ENCODE results near the gene SLCO4A1.

Gene SLCO4A1

DNA sequence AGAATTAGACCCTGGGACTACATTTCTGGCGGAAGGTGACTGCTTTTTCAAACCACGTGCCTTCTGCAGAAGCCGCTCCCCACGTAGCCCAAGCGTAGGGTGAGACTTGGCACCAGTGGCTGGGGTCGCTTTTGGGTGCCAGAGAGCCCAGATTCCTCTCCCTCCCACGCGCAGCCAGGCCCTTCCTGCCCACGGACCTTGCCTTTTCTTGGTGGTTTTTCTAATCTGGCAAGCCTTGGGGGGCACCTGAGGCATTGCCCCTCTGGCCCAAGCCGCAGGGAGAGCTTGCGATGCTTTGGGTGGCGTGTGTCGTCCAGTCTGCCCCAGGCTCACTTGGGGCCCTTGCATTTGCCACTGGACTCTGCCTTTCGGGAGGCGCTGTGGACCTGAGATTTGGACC is 3.3 kb downstream of the SLCO4A1 start:
- peaks cover 25% of the 10 kb centered on the region for H3K4me1 Mint-ChIP-seq (ENCODE audit: low read depth)

DNA sequence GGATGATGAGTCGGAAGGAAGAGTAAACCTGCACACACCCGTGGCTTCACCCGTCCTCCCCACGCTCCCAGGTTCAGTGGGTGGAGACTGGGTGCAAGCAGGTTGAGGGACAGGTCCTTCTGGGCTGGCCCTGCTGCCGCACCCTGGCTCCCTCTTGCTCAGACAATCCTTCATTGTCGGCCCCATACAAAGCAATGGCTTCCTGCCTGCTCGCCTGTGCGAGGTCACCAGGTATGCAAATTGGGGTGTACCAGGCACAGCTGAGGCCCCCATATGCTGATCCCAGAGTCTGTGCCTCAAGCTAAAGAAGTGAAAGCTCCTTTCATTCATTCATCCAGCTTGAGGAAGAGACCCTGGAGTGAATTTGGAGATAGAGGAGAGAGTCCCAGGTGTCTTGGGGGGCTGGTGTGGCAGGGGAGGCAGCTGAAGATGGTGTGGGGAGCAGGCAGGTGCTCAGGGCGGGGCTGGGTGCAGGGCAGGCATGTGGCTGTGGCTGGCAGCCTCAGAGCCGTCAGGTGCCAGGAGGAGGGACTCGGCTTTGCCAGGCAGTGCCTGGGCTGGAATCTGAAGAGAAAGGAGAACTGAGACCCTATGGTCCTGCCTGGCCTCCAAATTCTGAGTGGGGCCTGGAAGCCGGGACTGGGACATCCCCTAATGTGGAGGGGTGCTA is 4.7 kb downstream of the SLCO4A1 start:
- H3K9me3 Mint-ChIP-seq (ENCODE audit: low read depth), result no peaks in the 10 kb centered on the region
- peaks cover 3% of the 10 kb centered on the region for H3K36me3 Mint-ChIP-seq
- no peak overlapping the region for H3K27ac Mint-ChIP-seq
- H3K4me1 Mint-ChIP-seq (ENCODE audit: low read depth), result peaks cover 33% of the 10 kb centered on the region
- no peaks in the 10 kb centered on the region for H3K27me3 Mint-ChIP-seq
- no peak overlapping the region for H3K4me3 Mint-ChIP-seq

More for the DNA sequence above, 3.3 kb downstream of the SLCO4A1 start:
- no peak overlapping the region for H3K4me3 Mint-ChIP-seq
- H3K27ac Mint-ChIP-seq, result no peak overlapping the region
- no peaks in the 10 kb centered on the region for H3K36me3 Mint-ChIP-seq
- H3K9me3 Mint-ChIP-seq (ENCODE audit: low read depth), result no peaks in the 10 kb centered on the region
- no peaks in the 10 kb centered on the region for H3K27me3 Mint-ChIP-seq

DNA sequence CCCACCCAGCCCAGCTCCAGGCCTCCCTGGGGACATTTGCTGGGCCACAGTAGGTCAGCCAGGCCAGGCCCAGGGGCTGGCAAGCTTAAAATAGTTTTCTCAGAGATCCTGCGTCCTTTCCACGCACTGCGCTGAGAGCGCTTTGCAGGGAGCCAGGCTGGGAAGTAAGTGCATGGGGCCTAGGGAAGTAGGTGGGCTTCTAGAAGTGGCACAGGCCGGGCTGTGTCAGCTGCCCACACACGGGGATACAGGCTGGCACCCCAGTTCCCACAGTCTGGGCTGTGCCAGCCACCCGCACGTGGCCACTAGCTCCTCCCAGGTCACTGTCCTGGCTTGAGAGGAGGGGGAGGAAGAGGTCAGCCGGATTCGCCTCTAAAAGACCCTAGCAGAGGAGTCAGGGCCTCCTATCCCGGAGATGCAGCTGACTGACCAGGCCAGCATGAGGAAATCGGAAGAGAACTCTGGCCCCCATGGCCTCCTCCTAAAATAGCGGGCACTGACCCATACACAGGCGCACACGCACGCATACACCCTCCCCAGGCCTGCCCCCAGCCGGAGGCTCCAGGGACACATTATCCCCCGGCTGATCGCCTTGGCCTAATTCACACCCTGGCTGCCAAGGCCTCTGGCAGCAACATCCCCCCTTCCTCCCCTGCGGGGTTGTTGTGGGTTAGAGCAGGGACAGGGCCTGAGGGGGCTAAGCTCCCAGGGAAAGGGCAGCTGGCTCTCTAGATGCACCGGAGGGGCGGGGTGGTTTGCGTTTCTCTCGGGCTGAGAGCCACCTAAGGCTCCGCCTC is 5.4 kb downstream of the SLCO4A1 start:
- Mint-ChIP-seq H3K9me3 (ENCODE audit: low read depth) (no peaks in the 10 kb centered on the region), H3K4me3 (no peak overlapping the region), H3K4me1 (ENCODE audit: low read depth) (peaks cover 39% of the 10 kb centered on the region), H3K27ac (no peak overlapping the region), H3K27me3 (no peaks in the 10 kb centered on the region), H3K36me3 (peaks cover 3% of the 10 kb centered on the region)

DNA sequence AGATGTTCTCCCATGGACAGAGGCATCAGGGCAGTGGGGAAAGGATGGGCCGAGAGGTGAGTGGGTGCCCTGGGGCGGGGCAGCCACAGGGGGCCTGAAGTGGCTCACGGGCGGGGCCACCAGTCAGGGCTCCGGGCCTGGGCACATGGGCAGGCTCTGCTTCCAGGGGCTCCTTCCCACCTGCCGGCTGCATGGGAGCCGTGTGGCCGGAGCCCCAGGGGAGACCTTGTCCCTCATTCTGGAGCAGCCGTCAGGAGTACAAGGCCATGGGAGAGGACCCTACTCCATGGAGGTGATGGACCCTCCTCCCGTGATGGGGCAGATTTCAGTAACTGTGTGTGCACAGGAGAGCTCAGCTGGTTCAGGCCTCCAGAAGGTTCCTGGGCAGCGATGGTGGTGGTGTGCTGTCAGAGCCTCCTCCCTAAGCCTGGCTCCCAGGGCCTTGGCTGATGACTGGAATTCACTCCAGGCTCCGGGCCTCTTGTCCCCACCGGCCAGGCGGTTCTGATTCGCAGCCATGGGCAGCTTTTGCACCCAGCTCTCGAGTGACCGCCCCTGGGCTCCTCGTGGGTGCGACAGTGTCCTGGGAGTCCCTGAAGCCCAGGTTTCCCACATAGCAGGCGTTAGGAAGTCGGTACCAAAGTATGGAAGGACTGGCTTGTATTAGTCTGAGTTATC is 6.2 kb downstream of the SLCO4A1 start:
- H3K4me3 Mint-ChIP-seq, result no peak overlapping the region
- H3K27ac Mint-ChIP-seq, result no peak overlapping the region
- peaks cover 38% of the 10 kb centered on the region for H3K4me1 Mint-ChIP-seq (ENCODE audit: low read depth)
- peaks cover 3% of the 10 kb centered on the region for H3K36me3 Mint-ChIP-seq
- no peaks in the 10 kb centered on the region for H3K9me3 Mint-ChIP-seq (ENCODE audit: low read depth)
- H3K27me3 Mint-ChIP-seq, result no peaks in the 10 kb centered on the region

DNA sequence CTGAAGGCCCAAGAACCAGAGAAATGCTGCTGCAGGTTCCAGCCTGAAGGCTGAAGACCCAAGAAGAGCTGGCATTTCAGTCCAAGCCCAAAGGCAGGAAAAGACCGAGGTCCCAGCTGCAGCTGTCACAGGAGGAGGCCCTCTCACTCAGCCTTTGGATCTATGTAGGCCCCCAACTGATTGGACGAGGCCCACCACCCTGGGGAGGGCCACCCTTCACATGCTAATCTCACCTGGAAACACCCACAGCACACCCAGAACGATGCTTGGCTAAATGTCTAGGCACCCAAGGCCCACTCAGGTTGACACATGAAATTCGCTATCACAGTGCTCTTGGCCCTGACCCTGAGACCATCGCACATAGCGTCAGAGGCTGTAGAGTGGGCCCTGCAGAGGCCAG is 6.8 kb downstream of the SLCO4A1 start:
- no peak overlapping the region for H3K4me3 Mint-ChIP-seq
- H3K9me3 Mint-ChIP-seq (ENCODE audit: low read depth), result no peaks in the 10 kb centered on the region
- peaks cover 3% of the 10 kb centered on the region for H3K36me3 Mint-ChIP-seq
- peaks cover 38% of the 10 kb centered on the region for H3K4me1 Mint-ChIP-seq (ENCODE audit: low read depth)
- H3K27ac Mint-ChIP-seq, result no peak overlapping the region
- no peaks in the 10 kb centered on the region for H3K27me3 Mint-ChIP-seq

DNA sequence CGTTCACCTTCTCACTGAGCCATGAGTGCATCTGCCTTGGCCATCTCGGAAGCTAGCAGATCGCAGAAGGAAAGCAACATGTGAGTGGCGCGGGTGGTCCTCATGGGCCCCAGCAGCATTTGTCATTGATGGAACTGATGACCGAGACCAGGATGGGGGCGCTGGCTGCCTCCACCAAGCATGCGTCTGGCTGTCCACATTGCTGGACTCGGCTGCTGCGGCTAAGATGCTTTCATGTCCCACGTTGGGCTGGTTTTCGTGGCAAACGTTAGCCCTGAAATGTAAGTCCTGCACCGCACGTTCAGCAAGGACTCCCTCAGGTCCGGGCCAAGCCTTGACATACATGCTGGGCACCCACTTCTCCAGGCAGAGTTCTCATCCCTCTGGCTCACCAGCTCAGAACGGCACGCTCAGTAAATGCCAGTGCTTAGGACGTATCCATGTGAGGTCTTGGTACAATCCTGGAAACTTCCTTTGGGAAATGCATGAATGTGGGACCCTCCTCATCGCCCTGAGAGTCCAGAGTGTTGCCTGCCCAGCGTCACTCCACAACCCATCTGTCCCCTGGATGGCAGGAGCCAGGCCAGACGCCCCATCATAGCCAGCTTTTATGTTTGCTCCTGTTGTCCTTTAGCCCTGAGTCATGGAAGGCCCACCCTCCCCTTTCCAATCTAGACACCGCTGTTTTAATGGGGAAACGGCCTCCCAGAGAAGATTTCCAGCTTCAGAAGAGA is 8.4 kb downstream of the SLCO4A1 start:
- H3K27ac Mint-ChIP-seq, result peak overlapping the region; percentile 87
- H3K36me3 Mint-ChIP-seq, result peaks cover 3% of the 10 kb centered on the region
- peaks cover 34% of the 10 kb centered on the region for H3K4me1 Mint-ChIP-seq (ENCODE audit: low read depth)
- peak overlapping the region; percentile 82 for H3K4me3 Mint-ChIP-seq
- no peaks in the 10 kb centered on the region for H3K9me3 Mint-ChIP-seq (ENCODE audit: low read depth)
- no peaks in the 10 kb centered on the region for H3K27me3 Mint-ChIP-seq

DNA sequence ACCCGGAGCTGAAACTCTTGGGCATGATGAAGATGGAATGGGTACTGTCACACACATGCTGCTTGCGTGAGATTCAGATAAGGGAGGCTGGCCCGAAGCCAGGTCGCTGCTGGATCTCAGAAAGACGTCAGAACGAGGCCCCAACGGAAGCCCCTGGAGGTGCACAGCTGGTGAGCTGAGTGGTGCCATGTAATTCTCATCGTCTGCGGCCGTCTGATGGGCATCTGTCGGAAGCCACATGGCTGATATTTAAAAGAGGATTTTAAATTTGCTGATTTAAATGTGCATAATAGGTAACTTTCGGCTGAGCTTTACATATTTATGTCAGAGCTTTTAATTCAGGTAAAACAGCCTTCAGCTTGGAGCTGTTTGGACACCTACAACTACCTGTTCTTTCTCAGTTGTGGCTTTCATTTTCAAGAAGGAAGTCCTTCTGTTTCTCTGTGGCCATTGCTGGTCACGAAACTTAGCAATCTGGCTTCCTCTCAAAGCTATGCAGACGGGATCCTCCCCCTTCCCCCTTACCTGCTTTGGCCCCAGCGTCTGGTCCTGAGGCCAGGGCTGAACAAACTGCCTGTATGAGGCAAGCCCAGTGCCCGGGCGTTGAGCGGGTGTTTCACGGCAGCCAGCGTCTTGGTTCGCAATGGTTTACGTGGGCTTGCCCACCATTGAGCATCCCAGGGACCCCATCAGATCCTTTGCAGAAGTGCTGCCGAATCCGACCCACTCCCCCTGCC is 9.2 kb downstream of the SLCO4A1 start:
- H3K36me3 Mint-ChIP-seq, result peaks cover 3% of the 10 kb centered on the region
- H3K9me3 Mint-ChIP-seq (ENCODE audit: low read depth), result no peaks in the 10 kb centered on the region
- H3K27ac Mint-ChIP-seq, result peak overlapping the region; percentile 87
- H3K4me1 Mint-ChIP-seq (ENCODE audit: low read depth), result peaks cover 34% of the 10 kb centered on the region
- H3K27me3 Mint-ChIP-seq, result no peaks in the 10 kb centered on the region
- H3K4me3 Mint-ChIP-seq, result peak overlapping the region; percentile 82

DNA sequence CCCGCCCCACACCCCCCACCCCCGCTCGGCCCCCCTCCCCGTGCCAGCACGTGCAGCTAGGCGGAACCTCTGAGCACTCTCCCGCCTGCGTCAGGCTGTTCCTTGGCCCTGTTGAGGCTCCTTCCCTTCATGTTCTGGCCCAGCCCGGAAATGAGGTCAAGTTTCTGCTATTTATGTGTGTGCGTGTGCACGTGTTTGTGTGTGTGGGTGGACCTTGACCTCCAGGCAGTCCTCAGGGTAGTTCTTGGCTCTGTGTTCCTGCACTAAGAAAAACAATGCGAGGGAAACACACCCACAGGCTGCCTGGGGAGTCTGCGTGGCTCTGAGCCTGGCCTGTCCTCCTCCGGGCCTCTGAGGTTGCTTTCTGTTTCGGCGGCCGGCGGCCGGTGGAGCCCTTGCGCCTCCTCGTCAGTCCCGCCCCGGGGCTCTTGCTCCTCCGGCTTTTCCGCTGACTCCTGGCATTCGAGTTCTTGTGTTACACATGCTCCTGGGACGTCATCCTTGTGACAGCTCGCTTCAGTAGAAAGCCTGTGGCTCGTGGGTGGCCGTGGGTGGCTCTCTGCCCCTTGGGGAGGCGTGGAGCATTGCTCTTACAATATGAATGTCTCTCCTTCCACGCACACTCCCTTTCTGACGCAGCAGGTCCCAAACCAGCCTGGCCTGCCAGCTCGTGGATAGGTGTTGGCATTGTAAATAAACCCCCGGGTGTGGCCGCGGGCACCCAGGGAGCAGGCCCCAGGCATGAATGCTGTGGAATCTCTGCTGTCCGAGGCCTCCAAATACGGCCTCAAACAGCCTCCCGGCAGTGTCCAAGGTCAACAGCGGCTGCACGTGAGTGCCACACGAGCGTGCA is 10.0 kb downstream of the SLCO4A1 start:
- Mint-ChIP-seq H3K36me3 (peaks cover 3% of the 10 kb centered on the region), H3K27me3 (no peaks in the 10 kb centered on the region), H3K4me1 (ENCODE audit: low read depth) (peaks cover 31% of the 10 kb centered on the region), H3K4me3 (peak overlapping the region; percentile 81), H3K27ac (peak overlapping the region; percentile 87), H3K9me3 (ENCODE audit: low read depth) (no peaks in the 10 kb centered on the region)

DNA sequence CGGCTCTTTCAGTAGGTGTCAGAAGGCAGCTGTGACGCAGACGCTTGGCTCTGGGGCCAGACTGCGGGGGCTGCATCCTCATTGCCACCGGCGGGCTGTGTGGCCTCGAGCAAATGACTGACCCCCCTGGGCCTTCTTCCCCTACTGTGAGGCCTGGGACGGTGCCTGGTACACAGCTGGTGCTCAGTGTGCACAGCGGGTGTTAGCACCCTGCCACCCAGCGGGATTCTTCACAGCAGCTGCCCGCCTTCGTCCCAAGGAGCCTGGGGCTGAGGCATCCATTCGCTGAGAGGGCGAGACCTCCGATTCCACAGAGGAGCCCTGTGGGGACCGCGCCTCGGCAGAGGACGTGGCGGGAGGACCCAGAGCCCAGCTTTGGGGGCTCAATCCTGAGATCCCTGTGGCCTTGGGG is 10.6 kb downstream of the SLCO4A1 start:
- Mint-ChIP-seq H3K36me3 (peaks cover 3% of the 10 kb centered on the region), H3K27me3 (no peaks in the 10 kb centered on the region), H3K9me3 (ENCODE audit: low read depth) (no peaks in the 10 kb centered on the region), H3K4me3 (no peak overlapping the region), H3K4me1 (ENCODE audit: low read depth) (peaks cover 31% of the 10 kb centered on the region), H3K27ac (peak overlapping the region; percentile 87)

DNA sequence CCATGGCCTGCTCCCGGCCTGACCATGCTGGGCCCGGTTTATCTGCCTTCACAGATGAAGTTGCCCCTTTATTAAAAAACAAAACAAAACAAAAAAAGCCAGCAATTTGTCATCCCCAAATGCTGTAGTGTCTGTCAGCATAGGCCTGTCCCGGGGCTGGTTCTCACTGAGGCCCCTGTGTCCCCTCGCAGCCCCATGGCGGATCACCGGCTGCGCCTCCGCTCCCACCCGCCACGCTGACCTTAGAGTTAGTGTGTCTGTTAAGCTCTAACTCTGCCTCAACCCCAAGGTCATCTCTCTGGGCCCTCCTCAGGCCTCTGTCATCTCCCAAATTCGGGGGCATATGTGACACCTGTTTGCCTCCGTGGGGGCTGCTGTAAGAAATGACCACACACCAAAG is 11.1 kb downstream of the SLCO4A1 start:
- no peaks in the 10 kb centered on the region for H3K9me3 Mint-ChIP-seq (ENCODE audit: low read depth)
- H3K36me3 Mint-ChIP-seq, result peaks cover 3% of the 10 kb centered on the region
- peaks cover 31% of the 10 kb centered on the region for H3K4me1 Mint-ChIP-seq (ENCODE audit: low read depth)
- H3K27ac Mint-ChIP-seq, result peak overlapping the region; percentile 16
- H3K4me3 Mint-ChIP-seq, result no peak overlapping the region
- H3K27me3 Mint-ChIP-seq, result no peaks in the 10 kb centered on the region

DNA sequence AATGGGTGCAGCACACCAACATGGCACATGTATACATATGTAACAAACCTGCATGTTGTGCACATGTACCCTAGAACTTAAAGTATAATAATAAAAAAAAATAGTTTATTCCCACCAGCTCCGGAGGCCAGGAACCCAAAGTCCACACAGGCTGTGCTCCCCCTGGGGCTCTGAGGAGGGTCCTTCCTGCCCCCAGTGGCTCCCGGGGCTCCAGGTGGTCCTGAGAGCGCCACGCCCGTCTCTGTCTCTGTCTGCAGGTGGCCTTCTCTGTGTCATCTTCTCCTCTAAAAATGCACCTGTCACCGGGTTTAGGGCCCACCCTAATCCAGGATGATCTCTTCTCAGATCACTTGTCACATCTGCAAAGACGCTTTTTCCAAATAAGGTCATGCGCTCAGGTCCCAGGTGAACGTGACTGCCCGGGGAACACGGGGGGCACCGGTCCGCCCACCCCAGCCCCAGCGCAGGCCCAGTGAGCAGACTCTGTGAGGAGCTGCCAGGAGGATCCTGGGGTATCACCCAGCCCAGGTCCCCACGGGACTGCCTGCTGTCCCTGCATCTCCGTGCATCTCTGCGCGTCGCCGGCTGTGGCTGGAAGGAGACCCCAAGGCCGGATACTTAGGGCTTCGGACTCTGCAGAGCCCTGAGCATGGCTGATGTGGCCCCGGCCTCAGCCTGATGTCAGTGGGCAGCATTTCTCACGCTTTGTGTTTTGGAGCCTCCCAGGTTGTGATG is 11.8 kb downstream of the SLCO4A1 start:
- no peaks in the 10 kb centered on the region for H3K27me3 Mint-ChIP-seq
- peaks cover 29% of the 10 kb centered on the region for H3K4me1 Mint-ChIP-seq (ENCODE audit: low read depth)
- H3K9me3 Mint-ChIP-seq (ENCODE audit: low read depth), result no peaks in the 10 kb centered on the region
- H3K27ac Mint-ChIP-seq, result no peak overlapping the region
- peaks cover 3% of the 10 kb centered on the region for H3K36me3 Mint-ChIP-seq
- H3K4me3 Mint-ChIP-seq, result no peak overlapping the region

DNA sequence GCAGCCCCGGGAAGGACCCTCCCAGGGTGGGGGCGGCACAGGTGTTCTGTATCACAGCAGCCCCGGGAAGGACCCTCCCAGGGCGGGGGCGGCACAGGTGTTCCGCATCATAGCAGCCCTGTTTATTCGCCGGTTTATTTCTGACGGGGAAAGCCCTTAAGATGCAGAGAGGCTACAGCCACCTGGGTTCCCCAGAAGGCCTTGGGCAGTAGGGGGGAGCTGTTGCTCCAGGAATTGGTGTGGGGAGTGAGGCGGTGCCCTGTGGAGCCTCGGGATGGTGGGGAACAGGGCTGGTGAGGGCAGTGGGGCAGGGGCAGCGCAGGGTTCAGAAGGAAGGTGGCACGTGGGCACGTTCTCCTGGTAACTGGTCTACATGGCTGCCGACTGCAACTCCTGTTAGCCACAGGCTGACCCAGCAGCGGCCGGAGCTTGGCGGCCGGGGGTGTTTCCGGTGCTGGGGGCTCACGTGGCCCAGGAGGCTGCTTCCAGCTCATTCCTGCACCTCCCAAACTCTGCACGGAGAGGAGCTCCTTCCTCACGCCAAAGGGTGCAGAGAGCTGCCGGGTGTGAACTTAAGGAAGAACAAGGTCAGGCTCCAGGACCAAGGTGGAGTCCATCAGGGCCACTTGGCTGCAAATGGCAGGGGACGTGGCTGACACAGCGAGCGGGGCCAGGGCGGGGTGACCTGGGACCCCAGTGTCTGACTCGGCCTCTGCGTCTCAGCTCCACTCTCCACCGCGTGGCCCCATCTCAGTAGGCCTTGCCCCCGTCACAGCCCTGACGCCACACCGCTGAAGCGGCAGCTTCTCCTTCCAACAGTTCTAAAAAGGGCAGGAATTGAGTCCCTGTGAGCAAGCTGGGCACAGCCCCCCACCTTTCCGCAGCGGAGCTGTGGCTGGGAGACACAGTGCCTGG is 13.2 kb downstream of the SLCO4A1 start:
- Mint-ChIP-seq H3K4me3 (no peak overlapping the region), H3K9me3 (ENCODE audit: low read depth) (no peaks in the 10 kb centered on the region), H3K36me3 (peaks cover 3% of the 10 kb centered on the region), H3K27ac (no peak overlapping the region), H3K27me3 (no peaks in the 10 kb centered on the region), H3K4me1 (ENCODE audit: low read depth) (peaks cover 21% of the 10 kb centered on the region)

Measured in activated naive CD8-positive, alpha-beta T cell (primary cell).